Body of pancreas (tissue), 4 donors: ENCODE data around the gene NFIC. TPM values are rescaled to one million over a fixed set of nuclear protein-coding genes. Genes with fewer than 3 reads are reported as not detected.
A peak's percentile ranks its signal among the peaks of the same experiment; 100 is the strongest.

ENCODE experiments used
- ATAC-seq: fragments of 150-250 bp; one replicate; pipeline ENCODE4 v1.9.1; 2016
- DNase-seq, 4 donors: peaks; one replicate each; pipeline ENCODE4 v3.0.0-alpha.2; 2019
- H3K27ac ChIP-seq, 4 donors: fragments of 200-600 bp; sonication (generic); 1 replicate in 3 of 4; 2 replicates in 1 of 4; pipeline versions ENCODE4 v1.5.1 to v1.6.1; 2016 to 2019; ENCODE audit warnings: mild to moderate bottlenecking in 1 of 4, mixed read lengths in 1 of 4, moderate library complexity in 1 of 4
- H3K27me3 ChIP-seq, 2 donors: fragments of 200-600 bp; sonication (generic); one replicate each; pipeline ENCODE4 v1.6.0; 2016; ENCODE audit warnings: mild to moderate bottlenecking in 1 of 2
- H3K36me3 ChIP-seq, 2 donors: fragments of 200-600 bp; sonication (generic); replicated peaks in 1 of 2; 2 replicates each; pipeline ENCODE4 v1.5.1; 2016; ENCODE audit warnings: low read depth in 2 of 2; ENCODE audit not compliant: insufficient read depth in 1 of 2
- H3K4me1 ChIP-seq: fragments of 200-600 bp; sonication (generic); one replicate; pipeline ENCODE4 v1.6.0; 2016
- H3K4me3 ChIP-seq, 2 donors: fragments of 200-600 bp; sonication (generic); 1 replicate in 1 of 2; 2 replicates in 1 of 2; pipeline ENCODE4 v1.5.1; 2016 to 2019
- H3K9me3 ChIP-seq, 3 donors: fragments of 200-600 bp; sonication (generic); 1 replicate in 2 of 3; 2 replicates in 1 of 3; pipeline ENCODE4 v1.5.1; 2016
- POLR2A ChIP-seq, 3 donors: fragments of 450-650 bp; IDR thresholded peaks; one replicate each; pipeline ENCODE4 v1.6.1; 2016; ENCODE audit warnings: antibody characterized with exemption in 3 of 3, mild to moderate bottlenecking in 2 of 3
- WGBS, 2 donors: methylation state at CpG; one replicate each; pipeline ENCODE4 v1.1.5; 2017; 5-methylcytosine and 5-hydroxymethylcytosine counted together
- intact Hi-C: fragments of 100-400 bp; cut with DNase I; formaldehyde crosslinking; loops from one replicate; pipeline ENCODE4 v1.15.1; 2023
- total RNA-seq, 2 donors: library from RNA; depleted of rRNA; stranded (reverse); fragments of >200 nt; gene quantifications; one replicate each; pipeline ENCODE4 v1.1.0, GENCODE V29; 2016
- TF ChIP-seq, protein P1 (sequence below), 7 experiments: fragments of 450-650 bp in 4 of 7; fragments of 200-600 bp in 3 of 7; sonication (generic) in 3 of 7; IDR thresholded peaks; one replicate each; pipeline ENCODE4 v1.5.1; 2016 to 2019; ENCODE audit warnings: antibody characterized with exemption in 7 of 7

The NFIC gene
- total RNA-seq, 2 donors from 2014 or later: 178 to 186 TPM

DNA sequence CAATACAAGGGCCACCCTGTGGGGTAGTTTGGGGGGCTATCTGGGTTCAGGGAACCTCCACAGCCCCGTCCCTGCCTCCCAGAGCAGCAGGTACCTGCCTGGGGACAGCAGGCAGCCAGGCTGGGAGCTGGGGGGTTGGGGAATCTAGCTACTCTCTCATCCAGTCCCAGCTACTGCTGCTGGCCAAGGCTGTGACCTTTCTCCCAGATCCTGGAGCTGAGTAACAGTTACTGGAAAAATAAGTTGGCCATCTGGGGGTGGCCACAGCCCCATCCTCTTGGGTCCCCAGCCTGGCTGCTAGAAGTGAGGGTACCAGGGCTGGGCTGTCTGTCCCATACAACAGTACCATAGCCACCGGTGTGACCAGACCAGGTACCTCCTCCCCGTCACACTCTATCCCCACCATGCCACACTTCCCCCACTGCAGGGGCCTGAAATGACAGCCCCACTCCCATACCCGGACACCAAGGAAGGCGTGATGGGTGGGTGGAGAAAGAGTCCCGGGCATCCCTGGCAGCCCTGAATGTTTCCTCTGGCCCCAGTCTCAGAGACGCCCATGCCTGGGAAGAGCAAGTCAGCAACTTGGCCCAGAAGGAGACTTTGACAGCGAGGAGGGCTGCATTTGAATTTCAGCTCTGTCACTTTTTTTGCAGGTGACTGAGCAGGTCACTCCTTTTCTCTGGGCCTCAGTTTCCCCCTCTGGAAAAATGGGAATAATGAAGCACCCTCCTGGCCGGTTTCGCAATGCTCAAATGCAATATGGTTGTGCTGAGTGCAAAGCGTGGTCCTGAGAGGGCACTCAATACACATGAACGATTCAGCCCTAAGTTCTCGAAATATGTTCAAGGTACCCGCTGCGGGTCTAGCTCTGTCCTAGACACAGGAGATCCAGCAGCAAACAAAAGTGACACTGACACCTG, 30.7 kb upstream of the NFIC start:
- ATAC-seq (peak; percentile 34), DNase-seq (peak; percentile 78 to 90 (median 88))
- Histone ChIP-seq H3K4me3 (no peak overlapping the region), H3K9me3 (no peaks in the 10 kb centered on the region), H3K36me3 (no peaks in the 10 kb centered on the region), H3K27ac (peak overlapping the region; percentile 96 to 100 (median 98)), H3K27me3 (no peaks in the 10 kb centered on the region), H3K4me1 (peaks cover 62% of the 10 kb centered on the region)
- intact Hi-C loops: no loop called here
- WGBS, 2 donors: 62 to 63% methylated on average over 14 to 15 of the region's 15 CpGs
- TF ChIP-seq POLR2A (IDR thresholded peaks at IDR 0.05): peak in 1 of 3 donors; percentile 32
- TF ChIP-seq, protein P1, sequence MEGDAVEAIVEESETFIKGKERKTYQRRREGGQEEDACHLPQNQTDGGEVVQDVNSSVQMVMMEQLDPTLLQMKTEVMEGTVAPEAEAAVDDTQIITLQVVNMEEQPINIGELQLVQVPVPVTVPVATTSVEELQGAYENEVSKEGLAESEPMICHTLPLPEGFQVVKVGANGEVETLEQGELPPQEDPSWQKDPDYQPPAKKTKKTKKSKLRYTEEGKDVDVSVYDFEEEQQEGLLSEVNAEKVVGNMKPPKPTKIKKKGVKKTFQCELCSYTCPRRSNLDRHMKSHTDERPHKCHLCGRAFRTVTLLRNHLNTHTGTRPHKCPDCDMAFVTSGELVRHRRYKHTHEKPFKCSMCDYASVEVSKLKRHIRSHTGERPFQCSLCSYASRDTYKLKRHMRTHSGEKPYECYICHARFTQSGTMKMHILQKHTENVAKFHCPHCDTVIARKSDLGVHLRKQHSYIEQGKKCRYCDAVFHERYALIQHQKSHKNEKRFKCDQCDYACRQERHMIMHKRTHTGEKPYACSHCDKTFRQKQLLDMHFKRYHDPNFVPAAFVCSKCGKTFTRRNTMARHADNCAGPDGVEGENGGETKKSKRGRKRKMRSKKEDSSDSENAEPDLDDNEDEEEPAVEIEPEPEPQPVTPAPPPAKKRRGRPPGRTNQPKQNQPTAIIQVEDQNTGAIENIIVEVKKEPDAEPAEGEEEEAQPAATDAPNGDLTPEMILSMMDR (IDR thresholded peaks at IDR 0.05): no peak

DNA sequence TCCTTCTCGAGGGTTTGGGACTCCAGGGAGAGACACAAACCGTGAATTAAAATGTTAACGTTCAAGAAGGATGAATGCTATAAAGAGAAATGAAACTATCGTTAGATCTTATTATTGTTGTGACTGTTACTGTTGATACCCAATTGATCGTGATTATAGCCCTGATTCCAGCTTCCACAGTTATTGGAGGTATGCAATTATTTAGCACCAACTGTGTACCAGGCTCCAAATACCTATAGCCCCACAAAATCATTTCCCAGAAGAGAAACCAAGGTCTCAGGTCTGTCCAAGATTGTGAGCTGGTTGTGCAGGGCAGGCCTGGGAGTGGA, 30.1 kb upstream of the NFIC start:
- WGBS, 2 donors: 9 to 15% methylated on average over 5 of the region's 5 CpGs
- TF ChIP-seq, protein P1 (IDR thresholded peaks at IDR 0.05): no peak
- no peak for TF ChIP-seq POLR2A (IDR thresholded peaks at IDR 0.05)
- peaks cover 62% of the 10 kb centered on the region for H3K4me1 ChIP-seq
- no peak for DNase-seq
- ATAC-seq: no peak
- no peaks in the 10 kb centered on the region for H3K9me3 ChIP-seq
- H3K36me3 ChIP-seq: no peaks in the 10 kb centered on the region
- H3K4me3 ChIP-seq: no peak overlapping the region
- no peaks in the 10 kb centered on the region for H3K27me3 ChIP-seq
- peak overlapping the region; percentile 96 to 100 (median 98) for H3K27ac ChIP-seq
- intact Hi-C loops: no loop called here

DNA sequence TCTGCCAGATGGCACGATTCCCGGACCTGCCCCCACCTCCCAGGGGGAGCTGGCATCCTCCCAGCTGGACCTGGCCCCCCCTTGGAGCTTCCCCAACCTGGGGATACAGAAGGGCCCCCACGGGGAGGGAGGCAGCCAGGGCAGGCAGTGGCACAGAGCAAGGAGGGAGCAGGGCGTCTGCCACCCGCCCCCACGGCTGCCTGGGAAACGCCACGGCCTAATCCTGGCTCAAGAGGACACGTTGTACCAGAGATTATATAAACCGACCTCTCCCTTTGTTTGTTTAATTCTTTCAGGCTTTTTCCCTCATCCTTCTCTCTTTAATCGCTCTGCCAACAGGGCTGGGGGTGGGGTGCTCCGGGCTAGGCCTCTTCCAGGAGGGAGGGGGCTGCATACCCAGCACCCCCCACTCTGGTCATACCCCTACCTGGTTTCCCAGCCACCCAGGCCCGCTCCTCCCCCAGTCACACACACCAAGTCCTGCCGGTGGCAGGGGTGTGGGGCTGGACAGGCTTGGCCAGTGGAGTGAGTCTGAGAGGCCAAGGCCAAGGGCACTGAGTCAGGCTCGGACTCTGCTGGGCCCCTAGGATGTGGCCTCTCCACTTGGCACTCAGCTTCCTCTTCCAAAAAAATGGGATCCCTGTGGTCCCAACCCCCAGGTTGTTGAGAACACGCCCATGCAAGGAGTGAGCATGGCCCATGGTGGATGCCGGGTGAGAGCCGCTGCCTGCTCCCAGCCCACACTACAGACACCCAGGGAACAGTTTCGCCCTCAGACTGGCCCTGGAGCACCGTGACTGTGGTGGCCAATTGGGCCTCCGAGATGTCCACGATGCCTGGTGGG, 29.5 kb upstream of the NFIC start:
- Histone ChIP-seq H3K36me3 (no peaks in the 10 kb centered on the region), H3K27ac (peak overlapping the region; percentile 96 to 100 (median 98)), H3K9me3 (no peaks in the 10 kb centered on the region), H3K4me1 (peaks cover 62% of the 10 kb centered on the region), H3K4me3 (no peak overlapping the region), H3K27me3 (no peaks in the 10 kb centered on the region)
- DNase-seq (peak; percentile 98 to 99 (median 99)), ATAC-seq (peak; percentile 91)
- intact Hi-C loops: no loop called here
- 20% methylated on average over 8 to 22 of the region's 22 CpGs for WGBS, 2 donors
- TF ChIP-seq POLR2A (IDR thresholded peaks at IDR 0.05): peak in 2 of 3 donors; percentile 44 to 45
- TF ChIP-seq, protein P1 (IDR thresholded peaks at IDR 0.05): peak in 2 of 7 experiments; percentile 24 to 29

DNA sequence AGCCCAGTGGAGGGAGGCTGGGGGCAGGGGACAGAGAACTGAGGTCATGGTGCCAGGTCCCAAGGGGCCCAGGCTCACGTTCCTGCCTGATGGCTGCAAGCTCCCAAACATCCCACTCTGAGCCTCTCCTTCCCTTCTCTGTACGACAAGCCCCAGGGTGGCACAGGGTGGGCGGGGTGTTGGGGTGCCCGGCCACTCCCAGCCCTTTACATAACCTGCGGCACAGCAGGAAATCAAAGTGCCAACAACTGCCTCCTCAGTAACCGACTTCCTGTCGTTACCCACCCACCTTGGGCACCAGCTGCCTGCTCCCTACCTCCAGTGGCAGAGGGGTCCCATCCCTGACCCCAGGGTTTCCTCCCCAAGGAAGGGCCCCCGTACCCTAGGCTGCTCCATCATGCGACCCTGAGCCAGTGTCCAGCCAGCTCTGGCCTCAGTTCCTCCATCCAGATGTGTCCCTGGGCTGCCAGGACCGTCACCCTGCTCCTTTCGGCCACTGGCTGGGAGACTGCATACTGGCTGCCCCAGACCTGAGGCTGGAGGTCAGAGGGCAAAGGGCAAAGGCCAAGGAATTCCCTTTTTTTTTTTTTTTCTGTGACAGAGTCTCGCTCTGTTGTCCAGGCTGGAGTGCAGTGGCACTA, 27.7 kb upstream of the NFIC start:
- TF ChIP-seq, protein P1 (IDR thresholded peaks at IDR 0.05): no peak
- peak; percentile 46 to 74 (median 73) for TF ChIP-seq POLR2A (IDR thresholded peaks at IDR 0.05)
- WGBS, 2 donors: 18% methylated on average over 9 to 12 of the region's 12 CpGs
- intact Hi-C loops: no loop called here
- Histone ChIP-seq H3K27ac (peak overlapping the region; percentile 89 to 98 (median 96)), H3K9me3 (no peaks in the 10 kb centered on the region), H3K4me3 (no peak overlapping the region), H3K36me3 (no peaks in the 10 kb centered on the region), H3K4me1 (peaks cover 67% of the 10 kb centered on the region), H3K27me3 (no peaks in the 10 kb centered on the region)
- ATAC-seq (peak; percentile 45), DNase-seq (peak; percentile 84 to 91 (median 89))
